H9 (cell line): ENCODE results near the gene CYP4V2. TPM values are rescaled to one million over a fixed set of nuclear protein-coding genes. Genes with fewer than 3 reads are reported as not detected.
A peak's percentile ranks its signal among the peaks of the same experiment; 100 is the strongest.

Experiments
- DNase-seq: peaks from one replicate; pipeline ENCODE4 v3.0.0-alpha.2; 2017
- H2AFZ ChIP-seq: one replicate; pipeline ENCODE4 v1.6.1; 2013; ENCODE audit warnings: mild to moderate bottlenecking, low read length, control low read depth, moderate library complexity
- H2AK5ac ChIP-seq: 2 replicates; pipeline ENCODE4 v1.6.1; 2013; ENCODE audit warnings: low read length, control low read depth, mixed read lengths; ENCODE audit not compliant: insufficient read length
- H2BK120ac ChIP-seq: one replicate; pipeline ENCODE4 v1.6.1; 2013; ENCODE audit warnings: low read depth, mild to moderate bottlenecking, low read length, control low read depth, inconsistent platforms; ENCODE audit not compliant: poor library complexity, severe bottlenecking
- H2BK12ac ChIP-seq: 2 replicates; pipeline ENCODE4 v1.6.1; 2013; ENCODE audit warnings: low read length, control low read depth, mixed read lengths, low read depth; ENCODE audit not compliant: insufficient read length
- H2BK15ac ChIP-seq: 2 replicates; pipeline ENCODE4 v1.6.1; 2013; ENCODE audit warnings: low read depth, low read length, control low read depth
- H2BK20ac ChIP-seq: one replicate; pipeline ENCODE4 v1.6.1; 2013; ENCODE audit warnings: low read depth, mild to moderate bottlenecking, low read length, control low read depth, inconsistent platforms; ENCODE audit not compliant: poor library complexity, severe bottlenecking
- H2BK5ac ChIP-seq: 2 replicates; pipeline ENCODE4 v1.6.1; 2013; ENCODE audit warnings: low read length, control low read depth, mixed read lengths; ENCODE audit not compliant: insufficient read length
- H3K14ac ChIP-seq: 2 replicates; pipeline ENCODE4 v1.6.1; 2013; ENCODE audit warnings: low read length, control low read depth; ENCODE audit not compliant: insufficient read depth
- H3K18ac ChIP-seq: 2 replicates; pipeline ENCODE4 v1.6.1; 2013; ENCODE audit warnings: low read depth, mild to moderate bottlenecking, mixed read lengths, low read length, control low read depth; ENCODE audit not compliant: insufficient read length
- H3K23ac ChIP-seq: 2 replicates; pipeline ENCODE4 v1.6.1; 2013; ENCODE audit warnings: low read length, control low read depth, mixed read lengths, low read depth; ENCODE audit not compliant: insufficient read length
- H3K23me2 ChIP-seq: 2 replicates; pipeline ENCODE4 v1.6.1; 2013; ENCODE audit warnings: low read depth, mild to moderate bottlenecking, mixed read lengths, low read length, control low read depth; ENCODE audit not compliant: insufficient read length, poor library complexity, severe bottlenecking
- H3K27ac ChIP-seq: 2 replicates; pipeline ENCODE4 v1.5.1; 2013; ENCODE audit warnings: low read length, control low read depth, mixed read lengths, low read depth; ENCODE audit not compliant: insufficient read length
- H3K27me3 ChIP-seq: 2 replicates; pipeline ENCODE4 v1.6.1; 2013; ENCODE audit warnings: low read length, control low read depth, inconsistent platforms; ENCODE audit not compliant: insufficient read depth
- H3K4ac ChIP-seq: 2 replicates; pipeline ENCODE4 v1.6.1; 2013; ENCODE audit warnings: low read depth, mild to moderate bottlenecking, control low read depth, inconsistent platforms, low read length, moderate library complexity
- H3K4me1 ChIP-seq: 2 replicates; pipeline ENCODE4 v1.6.1; 2013; ENCODE audit warnings: low read length, control low read depth, inconsistent platforms; ENCODE audit not compliant: insufficient read depth
- H3K4me2 ChIP-seq: 2 replicates; pipeline ENCODE4 v1.6.1; 2013; ENCODE audit warnings: low read length, control low read depth, mixed read lengths; ENCODE audit not compliant: insufficient read length, insufficient read depth
- H3K56ac ChIP-seq: 2 replicates; pipeline ENCODE4 v1.6.1; 2013; ENCODE audit warnings: low read depth, mild to moderate bottlenecking, mixed read lengths, low read length, control low read depth; ENCODE audit not compliant: insufficient read length
- H3K79me1 ChIP-seq: 2 replicates; pipeline ENCODE4 v1.6.1; 2013; ENCODE audit warnings: low read depth, mild to moderate bottlenecking, moderate library complexity, low read length, control low read depth, inconsistent platforms; ENCODE audit not compliant: insufficient read depth, poor library complexity, severe bottlenecking
- H3K79me2 ChIP-seq: 2 replicates; pipeline ENCODE4 v1.6.1; 2013; ENCODE audit warnings: low read length, control low read depth, inconsistent platforms; ENCODE audit not compliant: insufficient read depth
- H3K9ac ChIP-seq: 2 replicates; pipeline ENCODE4 v1.6.1; 2013; ENCODE audit warnings: low read length, control low read depth, mixed read lengths; ENCODE audit not compliant: insufficient read length; ENCODE audit errors: extremely low read depth
- H3K9me3 ChIP-seq: one replicate; pipeline ENCODE4 v1.6.1; 2013; ENCODE audit warnings: low read depth, low read length, inconsistent platforms; ENCODE audit not compliant: control insufficient read depth
- H3T11ph ChIP-seq: one replicate; pipeline ENCODE4 v1.6.1; 2013; ENCODE audit warnings: mild to moderate bottlenecking, low read length, control low read depth, inconsistent platforms
- H4K20me1 ChIP-seq: one replicate; pipeline ENCODE4 v1.6.1; 2013; ENCODE audit not compliant: control insufficient read depth, insufficient read length, insufficient read depth
- H4K5ac ChIP-seq: 2 replicates; pipeline ENCODE4 v1.6.1; 2013; ENCODE audit warnings: low read depth, mild to moderate bottlenecking, mixed read lengths, low read length, control low read depth; ENCODE audit not compliant: insufficient read length
- H4K8ac ChIP-seq: replicated peaks from 2 replicates; pipeline ENCODE4 v1.6.1; 2013; ENCODE audit warnings: low read length, control low read depth, mixed read lengths, low read depth; ENCODE audit not compliant: insufficient read length
- H4K91ac ChIP-seq: 2 replicates; pipeline ENCODE4 v1.6.1; 2013; ENCODE audit warnings: low read depth, mild to moderate bottlenecking, moderate library complexity, mixed read lengths, low read length, control low read depth; ENCODE audit not compliant: insufficient read length
- H3K27ac Mint-ChIP-seq, 3 experiments: 2 replicates in 2 of 3; 3 replicates in 1 of 3; pipeline ENCODE4 v1.8.0; 2020 to 2021; ENCODE audit warnings: mixed read lengths in 3 of 3, mild to moderate bottlenecking in 1 of 3, moderate library complexity in 1 of 3
- H3K27me3 Mint-ChIP-seq: 2 replicates; pipeline ENCODE4 v1.8.0; 2021; ENCODE audit warnings: low read depth, mild to moderate bottlenecking, moderate library complexity, mixed read lengths
- H3K36me3 Mint-ChIP-seq, 3 experiments: 2 replicates in 2 of 3; 3 replicates in 1 of 3; pipeline ENCODE4 v1.8.0; 2020 to 2021; ENCODE audit warnings: low read depth in 3 of 3, mixed read lengths in 3 of 3; ENCODE audit not compliant: insufficient read depth in 1 of 3
- H3K4me1 Mint-ChIP-seq, 2 experiments: 2 replicates each; pipeline ENCODE4 v1.8.0; 2020; ENCODE audit warnings: mixed read lengths in 2 of 2
- H3K4me3 Mint-ChIP-seq, 2 experiments: 2 replicates in 1 of 2; 3 replicates in 1 of 2; pipeline ENCODE4 v1.8.0; 2020 to 2021; ENCODE audit warnings: mild to moderate bottlenecking in 2 of 2, mixed read lengths in 2 of 2, moderate library complexity in 1 of 2
- H3K9me3 Mint-ChIP-seq, 2 experiments: 2 replicates in 1 of 2; 3 replicates in 1 of 2; pipeline ENCODE4 v1.8.0; 2020; ENCODE audit warnings: mild to moderate bottlenecking in 2 of 2, mixed read lengths in 2 of 2, moderate library complexity in 1 of 2
- CTCF ChIP-seq: fragments of 200-600 bp; sonication (generic); conservative IDR thresholded peaks from 3 replicates; pipeline ENCODE4 v1.8.0; 2021; ENCODE audit warnings: antibody characterized with exemption, mild to moderate bottlenecking
- WGBS: extraction: QIAGEN DNeasy Blood & Tissue Kit; methylation state at CpG from one replicate; pipeline ENCODE4 v1.1.7; 2013; ENCODE audit warnings: missing lambda C conversion rate, low lambda C conversion rate, mixed read lengths; ENCODE audit not compliant: insufficient read length; ENCODE audit errors: extremely low coverage; 5-methylcytosine and 5-hydroxymethylcytosine counted together
- total RNA-seq: library from RNA; stranded (reverse); gene quantifications from 2 replicates; pipeline ENCODE4 v1.2.1, GENCODE V29; 2021

The CYP4V2 gene
- total RNA-seq, 1 experiment from 2014 or later = 1.0 TPM

DNA sequence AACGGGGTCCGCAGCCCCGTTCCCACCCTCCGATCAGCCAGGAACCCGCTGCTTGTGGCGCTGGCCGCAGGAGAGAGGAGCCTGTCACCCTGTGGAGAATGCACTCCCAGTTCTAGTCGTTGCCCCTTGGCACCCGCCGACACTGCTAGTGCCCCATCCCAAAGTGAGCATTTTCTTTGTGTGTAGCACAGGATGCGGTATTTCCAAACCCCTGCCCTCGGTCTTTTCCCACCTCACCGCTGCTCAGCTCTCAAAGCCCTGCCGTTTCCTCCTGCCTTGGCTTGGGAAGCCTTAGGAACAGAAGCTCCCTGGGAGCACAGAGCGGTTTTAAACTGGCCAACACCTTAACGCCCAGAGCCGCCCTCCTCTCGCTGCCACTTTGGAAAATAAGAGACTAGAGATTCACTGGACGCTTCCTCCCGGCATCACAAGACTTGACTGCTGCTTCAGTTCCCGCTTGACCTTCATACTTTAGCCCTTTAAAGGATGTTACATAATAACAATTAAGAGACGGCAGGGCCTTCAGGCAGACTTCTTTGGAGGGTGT is 772 bp downstream of the CYP4V2 start:
- H3K4me2 ChIP-seq = peak overlapping the region; percentile 43
- no peak overlapping the region for H4K91ac ChIP-seq
- WGBS = no CpG with 5 or more reads among the region's 22 CpGs
- H3K9ac ChIP-seq = peak overlapping the region; percentile 48
- no peak overlapping the region for H2AFZ ChIP-seq
- no peak overlapping the region for H2BK15ac ChIP-seq
- H3K18ac ChIP-seq = no peak overlapping the region
- no peak overlapping the region for H2BK20ac ChIP-seq
- no peaks in the 10 kb centered on the region for H3K9me3 ChIP-seq
- peak; percentile 59 for DNase-seq
- Mint-ChIP-seq H3K27ac (peak overlapping the region; percentile 35 to 88 (median 85); a peak in 6 of 7 replicates), H3K9me3 (no peaks in the 10 kb centered on the region; a peak in 1 of 5 replicates), H3K4me3 (peak overlapping the region; percentile 79 to 93), H3K4me1 (peaks cover 30 to 31% of the 10 kb centered on the region in 2 experiments), H3K27me3 (no peaks in the 10 kb centered on the region; the same call in 1 of the 2 replicates), H3K36me3 (peaks cover 0 to 4% (median 4%) of the 10 kb centered on the region in 3 experiments; a peak in 4 of 7 replicates)
- no peak overlapping the region for H3T11ph ChIP-seq
- no peak overlapping the region for H3K23ac ChIP-seq
- H4K5ac ChIP-seq = no peak overlapping the region
- H3K79me2 ChIP-seq = no peaks in the 10 kb centered on the region
- peaks cover 12% of the 10 kb centered on the region for H3K23me2 ChIP-seq
- H3K4me1 ChIP-seq = 0 out of 2 replicates have a peak, but pooled peaks cover 5% of the 10 kb centered on the region
- no peaks in the 10 kb centered on the region for H3K27me3 ChIP-seq
- no peak for TF ChIP-seq CTCF
- no peak overlapping the region for H3K27ac ChIP-seq
- no peak overlapping the region for H4K8ac ChIP-seq
- H3K79me1 ChIP-seq = no peaks in the 10 kb centered on the region
- no peak overlapping the region for H2AK5ac ChIP-seq
- H3K14ac ChIP-seq = no peak overlapping the region
- no peak overlapping the region for H3K4ac ChIP-seq
- no peak overlapping the region for H2BK12ac ChIP-seq
- H2BK5ac ChIP-seq = no peak overlapping the region
- H3K56ac ChIP-seq = no peak overlapping the region
- no peaks in the 10 kb centered on the region for H4K20me1 ChIP-seq
- H2BK120ac ChIP-seq = no peak overlapping the region
